Measurements from ENCODE around the gene SMIM17. TPM values are rescaled to one million over a fixed set of nuclear protein-coding genes. Genes with fewer than 3 reads are reported as not detected.

SMIM17 gene
- total and polyA plus RNA-seq, 2 of the 13 experiments (the other 11 are each of a cell fraction or from before 2014, with no cell fraction given) = 0.21 to 0.53 TPM

- TF ChIP-seq ZNF318 (CRISPR knock-in tag; IDR thresholded peaks at IDR 0.05) (no peak), SUZ12 (IDR thresholded peaks at IDR 0.05; ENCODE audit: low read depth, low read length) (peak; percentile 50; the same call in 1 of the 2 replicates), ZNF354B (CRISPR knock-in tag; IDR thresholded peaks at IDR 0.05) (no peak), IRF9 (CRISPR knock-in tag; IDR thresholded peaks at IDR 0.05; ENCODE audit: borderline replicate concordance) (0 out of 2 replicates have a peak, but pooled peaks have one; percentile 22), ZNF609 (CRISPR knock-in tag; IDR thresholded peaks at IDR 0.05; ENCODE audit: borderline replicate concordance) (no peak), ARNTL (CRISPR knock-in tag; IDR thresholded peaks at IDR 0.05) (peak; percentile 33; the same call in 1 of the 2 replicates), ZBTB14 (CRISPR knock-in tag; IDR thresholded peaks at IDR 0.05) (0 out of 2 replicates have a peak, but pooled peaks have one; percentile 25), HNF1B (CRISPR knock-in tag; IDR thresholded peaks at IDR 0.05) (peak; percentile 33; the same call in 1 of the 2 replicates)
Measured at GRCh38 chr19:56594783-56595547, 48.0 kb upstream of the SMIM17 start, which contains the start of gene ZNF71 (continued).

Measured in HepG2 (cell line).